ENCODE measurements around the gene ELAVL1. TPM values are rescaled to one million over a fixed set of nuclear protein-coding genes. Genes with fewer than 3 reads are reported as not detected.

ELAVL1 gene
- total and polyA plus RNA-seq, 7 donors = 22.3 to 57.9 (median 44.5) TPM

DNA sequence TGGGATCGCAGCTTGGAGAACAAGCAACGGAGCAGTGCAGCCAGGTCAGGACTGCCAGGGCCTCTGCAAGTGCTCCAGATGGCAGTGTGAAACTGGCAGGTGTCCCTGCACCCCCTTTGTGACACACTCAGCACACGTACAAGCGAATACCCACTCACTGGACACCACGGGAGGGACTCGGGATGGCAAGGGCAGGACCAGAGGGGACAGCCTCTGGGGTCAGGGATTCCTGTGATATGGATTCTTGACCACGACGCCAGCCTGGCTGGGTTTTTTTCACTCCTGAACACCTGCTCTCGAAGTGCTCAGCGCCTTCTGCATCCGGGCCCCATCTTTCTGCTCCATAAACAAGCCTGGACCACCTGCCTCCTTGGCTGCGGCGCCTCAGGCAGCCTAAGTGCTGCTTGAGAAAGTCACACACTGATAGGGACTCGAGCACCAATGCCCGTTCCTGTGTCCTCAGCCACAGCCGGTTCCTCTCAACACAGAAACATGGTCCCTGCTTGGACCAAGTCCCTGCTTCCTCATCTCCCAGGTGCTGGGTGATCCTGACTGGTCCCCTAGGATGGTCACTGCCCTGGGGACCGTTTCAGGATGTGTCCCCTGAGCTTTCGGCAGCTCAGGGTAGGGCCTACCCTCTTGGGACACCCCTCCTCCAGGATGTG, 22.0 kb downstream of the ELAVL1 start:
- Histone ChIP-seq H3K4me3 (no peak overlapping the region), H3K27me3 (ENCODE audit: insufficient read depth in 3 of 3, low read length in 2 of 3) (no peaks in the 10 kb centered on the region), H3K36me3 (ENCODE audit: insufficient read depth in 1 of 2, low read depth in 1 of 2) (peaks cover 2 to 68% of the 10 kb centered on the region in 2 donors), H3K27ac (peak overlapping the region; percentile 14), H3K4me1 (peaks cover 35% of the 10 kb centered on the region), H3K9me3 (no peaks in the 10 kb centered on the region)
- TF ChIP-seq, protein P1, sequence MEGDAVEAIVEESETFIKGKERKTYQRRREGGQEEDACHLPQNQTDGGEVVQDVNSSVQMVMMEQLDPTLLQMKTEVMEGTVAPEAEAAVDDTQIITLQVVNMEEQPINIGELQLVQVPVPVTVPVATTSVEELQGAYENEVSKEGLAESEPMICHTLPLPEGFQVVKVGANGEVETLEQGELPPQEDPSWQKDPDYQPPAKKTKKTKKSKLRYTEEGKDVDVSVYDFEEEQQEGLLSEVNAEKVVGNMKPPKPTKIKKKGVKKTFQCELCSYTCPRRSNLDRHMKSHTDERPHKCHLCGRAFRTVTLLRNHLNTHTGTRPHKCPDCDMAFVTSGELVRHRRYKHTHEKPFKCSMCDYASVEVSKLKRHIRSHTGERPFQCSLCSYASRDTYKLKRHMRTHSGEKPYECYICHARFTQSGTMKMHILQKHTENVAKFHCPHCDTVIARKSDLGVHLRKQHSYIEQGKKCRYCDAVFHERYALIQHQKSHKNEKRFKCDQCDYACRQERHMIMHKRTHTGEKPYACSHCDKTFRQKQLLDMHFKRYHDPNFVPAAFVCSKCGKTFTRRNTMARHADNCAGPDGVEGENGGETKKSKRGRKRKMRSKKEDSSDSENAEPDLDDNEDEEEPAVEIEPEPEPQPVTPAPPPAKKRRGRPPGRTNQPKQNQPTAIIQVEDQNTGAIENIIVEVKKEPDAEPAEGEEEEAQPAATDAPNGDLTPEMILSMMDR (IDR thresholded peaks at IDR 0.05) = no peak
- ATAC-seq (no peak), DNase-seq (peak in 1 of 2 donors; percentile 41)
- intact Hi-C loops (cut with DNase I) = no loop called here
- 80 to 89% (median 80%) methylated on average over 18 of the region's 18 CpGs for WGBS, 3 donors

DNA sequence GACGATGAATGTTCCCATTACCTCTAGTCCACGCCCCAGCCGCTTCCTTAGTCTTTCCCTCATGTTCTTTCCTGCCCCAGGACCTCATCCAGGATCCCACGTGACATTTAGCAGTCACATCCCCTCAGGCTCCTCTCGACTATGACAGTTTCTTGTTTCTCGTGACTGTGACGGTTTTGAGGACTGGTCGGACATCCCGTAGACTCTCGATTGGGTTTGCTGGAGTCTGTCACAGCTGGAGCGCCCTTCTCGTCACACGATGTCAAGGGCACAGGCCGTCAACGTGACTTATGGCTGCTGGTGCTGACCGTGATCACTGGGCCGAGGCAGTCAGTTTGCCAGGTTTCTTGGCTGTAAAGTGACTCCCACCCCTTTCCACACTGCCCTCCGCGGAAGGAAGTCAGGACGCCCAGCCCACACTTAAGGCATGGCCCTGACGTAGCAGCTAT, 22.8 kb downstream of the ELAVL1 start:
- Histone ChIP-seq H3K27me3 (ENCODE audit: insufficient read depth in 3 of 3, low read length in 2 of 3) (no peaks in the 10 kb centered on the region), H3K9me3 (no peaks in the 10 kb centered on the region), H3K4me1 (peaks cover 38% of the 10 kb centered on the region), H3K4me3 (no peak overlapping the region), H3K36me3 (ENCODE audit: insufficient read depth in 1 of 2, low read depth in 1 of 2) (peaks cover 2 to 68% of the 10 kb centered on the region in 2 donors), H3K27ac (peak overlapping the region; percentile 14)
- DNase-seq (peak in 1 of 2 donors; percentile 51), ATAC-seq (peak in 1 of 4 donors; percentile 26)
- intact Hi-C loops (cut with DNase I) = no loop called here
- 61 to 64% (median 63%) methylated on average over 21 of the region's 21 CpGs for WGBS, 3 donors
- TF ChIP-seq, protein P1 (IDR thresholded peaks at IDR 0.05) = no peak

DNA sequence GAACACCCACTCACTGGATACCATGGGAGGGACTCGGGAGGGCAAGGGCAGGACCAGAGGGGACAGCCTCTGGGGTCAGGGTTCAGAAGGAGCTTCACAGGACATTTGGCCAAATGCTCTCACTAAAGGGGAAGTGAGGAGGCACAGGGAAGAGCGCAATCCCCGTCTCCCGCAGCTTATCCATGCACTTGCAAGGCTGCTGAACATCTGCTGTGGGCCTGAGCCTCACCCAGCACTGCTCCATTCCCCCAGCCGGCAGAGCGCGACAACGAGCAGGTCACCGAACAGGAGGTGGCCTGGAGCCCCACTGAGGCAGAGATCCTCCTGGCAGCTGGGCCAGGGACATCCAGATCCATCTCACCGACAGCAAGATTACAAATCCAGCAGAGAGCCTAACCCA, 23.3 kb downstream of the ELAVL1 start:
- DNase-seq (peak in 1 of 2 donors; percentile 40), ATAC-seq (no peak)
- Histone ChIP-seq H3K27ac (peak overlapping the region; percentile 14), H3K9me3 (no peaks in the 10 kb centered on the region), H3K27me3 (ENCODE audit: insufficient read depth in 3 of 3, low read length in 2 of 3) (no peaks in the 10 kb centered on the region), H3K36me3 (ENCODE audit: insufficient read depth in 1 of 2, low read depth in 1 of 2) (peaks cover 2 to 72% of the 10 kb centered on the region in 2 donors), H3K4me1 (peaks cover 33% of the 10 kb centered on the region), H3K4me3 (no peak overlapping the region)
- intact Hi-C loops (cut with DNase I) = no loop called here
- TF ChIP-seq, protein P1 (IDR thresholded peaks at IDR 0.05) = no peak
- WGBS, 3 donors = 84 to 88% (median 84%) methylated on average over 10 of the region's 10 CpGs

DNA sequence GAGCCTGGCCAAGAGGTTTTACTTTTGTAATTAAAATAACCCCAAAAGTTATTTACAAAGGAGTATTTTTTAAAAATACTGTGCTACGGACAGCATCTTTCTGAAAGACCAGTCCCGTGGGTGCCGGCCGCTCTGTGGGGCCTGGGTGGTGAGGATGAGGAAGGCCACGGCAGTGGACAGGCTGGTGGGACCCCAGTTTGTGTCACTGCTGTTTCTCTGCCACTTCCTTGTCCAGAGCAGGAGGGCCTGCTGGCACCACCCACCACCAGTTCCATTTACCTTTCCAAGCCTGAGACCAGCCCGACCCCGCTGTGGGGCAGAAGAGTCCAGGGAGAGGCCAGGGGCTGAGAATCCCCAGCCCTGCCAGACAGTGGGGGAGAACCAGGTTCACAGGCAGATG, 23.8 kb downstream of the ELAVL1 start:
- no peaks in the 10 kb centered on the region for H3K9me3 ChIP-seq
- H3K27ac ChIP-seq = peak overlapping the region; percentile 14
- 91 to 94% (median 93%) methylated on average over 7 of the region's 7 CpGs for WGBS, 3 donors
- intact Hi-C loops (cut with DNase I) = no loop called here
- ATAC-seq (no peak), DNase-seq (peak in 1 of 2 donors; percentile 39)
- H3K4me1 ChIP-seq = peaks cover 31% of the 10 kb centered on the region
- H3K36me3 ChIP-seq (ENCODE audit: insufficient read depth in 1 of 2, low read depth in 1 of 2) = peaks cover 2 to 75% of the 10 kb centered on the region in 2 donors
- no peaks in the 10 kb centered on the region for H3K27me3 ChIP-seq (ENCODE audit: insufficient read depth in 3 of 3, low read length in 2 of 3)
- TF ChIP-seq, protein P1 (IDR thresholded peaks at IDR 0.05) = no peak
- H3K4me3 ChIP-seq = no peak overlapping the region
